ENCODE data around the gene VGLL4. TPM values are rescaled to one million over a fixed set of nuclear protein-coding genes. Genes with fewer than 3 reads are reported as not detected.

VGLL4 gene
- total and polyA plus RNA-seq, 2 donors (not counting 1 experiment from before 2014, with no cell fraction given), result 25.8 to 29.0 TPM

GRCh38 chr3:11563159-11563864 is 80.4 kb downstream of the VGLL4 start:
- H3K27ac Mint-ChIP-seq, result no peak overlapping the region
- no peak overlapping the region for H3K4me3 Mint-ChIP-seq
- Histone ChIP-seq H4K20me1 (ENCODE audit: control insufficient read depth, insufficient read depth, low read length, poor library complexity, severe bottlenecking) (peaks cover 34% of the 10 kb centered on the region), H3K4me3 (ENCODE audit: control extremely low read depth in 1 of 5, extremely low read depth in 1 of 5, insufficient read depth in 1 of 5, low read depth in 2 of 5, low read length in 4 of 5) (no peak overlapping the region), H3K36me3 (replicated peaks in 1 of 2; ENCODE audit: control extremely low read depth in 1 of 2, control insufficient read depth in 1 of 2, extremely low read depth in 1 of 2, insufficient read depth in 2 of 2, low read length in 1 of 2) (peaks cover 0 to 44% of the 10 kb centered on the region in 2 experiments), H3K4me1 (ENCODE audit: control insufficient read depth in 2 of 2, insufficient read depth in 2 of 2, low read length in 2 of 2) (no peaks in the 10 kb centered on the region), H3K9ac (ENCODE audit: low read length) (no peak overlapping the region), H3K27me3 (replicated peaks in 1 of 4; ENCODE audit: control extremely low read depth in 1 of 4, control insufficient read depth in 3 of 4, insufficient read depth in 4 of 4, low read length in 3 of 4) (no peaks in the 10 kb centered on the region), H2AFZ (ENCODE audit: insufficient read depth, low read depth, low read length, poor library complexity, severe bottlenecking) (no peak overlapping the region), H3K27ac (ENCODE audit: low read length in 2 of 2) (no peak overlapping the region), H3K4me2 (replicated peaks; ENCODE audit: low read depth, low read length, poor library complexity, severe bottlenecking) (no peak overlapping the region), H3K79me2 (ENCODE audit: control insufficient read depth, insufficient read depth, low read length) (peaks cover 25% of the 10 kb centered on the region), H3K9me3 (ENCODE audit: control extremely low read depth in 1 of 3, control insufficient read depth in 2 of 3, insufficient read depth in 1 of 3, low read length in 2 of 3) (no peaks in the 10 kb centered on the region)
- intact Hi-C loops (cut with micrococcal nuclease), result no loop called here
- WGBS (ENCODE audit: insufficient coverage), result 96% methylated on average over 15 of the region's 16 CpGs
- ChIA-PET CTCF (no interaction called here), POLR2A (no interaction called here)
- no peaks in the 10 kb centered on the region for H3K9me3 Mint-ChIP-seq (ENCODE audit: insufficient read depth)
- no peaks in the 10 kb centered on the region for H3K27me3 Mint-ChIP-seq
- TF ChIP-seq EZH2 (IDR thresholded peaks at IDR 0.05; ENCODE audit: borderline replicate concordance, insufficient read depth, low read depth, low read length, poor library complexity, severe bottlenecking) (no peak), CTCF (IDR thresholded peaks at IDR 0.05) (no peak)
- H3K4me1 Mint-ChIP-seq, result no peaks in the 10 kb centered on the region
- DNase-seq, result no peak
- ATAC-seq (ENCODE audit: low read depth), result no peak

GRCh38 chr3:11562277-11562881 is 81.3 kb downstream of the VGLL4 start:
- ChIA-PET POLR2A (no interaction called here), CTCF (interaction anchor here (0.5 to 0.7 kb wide), 2 partner anchors 375 to 1149 kb away, joined by 3 read pairs; no protein-coding TSS in a partner anchor)
- Histone ChIP-seq H3K36me3 (replicated peaks in 1 of 2; ENCODE audit: control extremely low read depth in 1 of 2, control insufficient read depth in 1 of 2, extremely low read depth in 1 of 2, insufficient read depth in 2 of 2, low read length in 1 of 2) (peaks cover 0 to 47% of the 10 kb centered on the region in 2 experiments), H3K9ac (ENCODE audit: low read length) (no peak overlapping the region), H3K4me3 (ENCODE audit: control extremely low read depth in 1 of 5, extremely low read depth in 1 of 5, insufficient read depth in 1 of 5, low read depth in 2 of 5, low read length in 4 of 5) (no peak overlapping the region), H3K4me2 (replicated peaks; ENCODE audit: low read depth, low read length, poor library complexity, severe bottlenecking) (no peak overlapping the region), H3K79me2 (ENCODE audit: control insufficient read depth, insufficient read depth, low read length) (peaks cover 15% of the 10 kb centered on the region), H3K4me1 (ENCODE audit: control insufficient read depth in 2 of 2, insufficient read depth in 2 of 2, low read length in 2 of 2) (no peaks in the 10 kb centered on the region), H4K20me1 (ENCODE audit: control insufficient read depth, insufficient read depth, low read length, poor library complexity, severe bottlenecking) (peaks cover 27% of the 10 kb centered on the region), H2AFZ (ENCODE audit: insufficient read depth, low read depth, low read length, poor library complexity, severe bottlenecking) (no peak overlapping the region), H3K27ac (ENCODE audit: low read length in 2 of 2) (no peak overlapping the region), H3K9me3 (ENCODE audit: control extremely low read depth in 1 of 3, control insufficient read depth in 2 of 3, insufficient read depth in 1 of 3, low read length in 2 of 3) (no peaks in the 10 kb centered on the region), H3K27me3 (replicated peaks in 1 of 4; ENCODE audit: control extremely low read depth in 1 of 4, control insufficient read depth in 3 of 4, insufficient read depth in 4 of 4, low read length in 3 of 4) (no peaks in the 10 kb centered on the region)
- Mint-ChIP-seq H3K4me1 (no peaks in the 10 kb centered on the region), H3K27me3 (no peaks in the 10 kb centered on the region), H3K9me3 (ENCODE audit: insufficient read depth) (no peaks in the 10 kb centered on the region), H3K27ac (no peak overlapping the region), H3K4me3 (no peak overlapping the region)
- ATAC-seq (ENCODE audit: low read depth), result no peak
- intact Hi-C loops (cut with micrococcal nuclease), result no loop called here
- TF ChIP-seq EZH2 (IDR thresholded peaks at IDR 0.05; ENCODE audit: borderline replicate concordance, insufficient read depth, low read depth, low read length, poor library complexity, severe bottlenecking), result no peak
- TF ChIP-seq CTCF (IDR thresholded peaks at IDR 0.05), result no peak
- no peak for DNase-seq
- 98% methylated on average over 17 of the region's 17 CpGs for WGBS (ENCODE audit: insufficient coverage)

Data from B cell (primary cell).